Trophoblast cell (in vitro differentiated cells and primary cell): ENCODE data around the gene AZI2.

Experiments used
- DNase-seq, 2 donors: peaks; one replicate each; pipeline ENCODE4 v3.0.0-alpha.2; 2016
- H2AFZ ChIP-seq: 2 replicates; pipeline ENCODE4 v1.6.1; 2013; ENCODE audit warnings: low read length, moderate library complexity, mild to moderate bottlenecking; ENCODE audit not compliant: insufficient read depth, poor library complexity
- H2AK5ac ChIP-seq: 2 replicates; pipeline ENCODE4 v1.6.1; 2013; ENCODE audit warnings: mild to moderate bottlenecking, low read length
- H2BK120ac ChIP-seq: 2 replicates; pipeline ENCODE4 v1.6.1; 2013; ENCODE audit warnings: low read length, mild to moderate bottlenecking, moderate library complexity; ENCODE audit not compliant: insufficient read depth, poor library complexity
- H2BK12ac ChIP-seq: 2 replicates; pipeline ENCODE4 v1.6.1; 2013; ENCODE audit warnings: mild to moderate bottlenecking, low read length, moderate library complexity
- H2BK5ac ChIP-seq: 2 replicates; pipeline ENCODE4 v1.6.1; 2013; ENCODE audit warnings: low read length, low read depth, moderate library complexity, mild to moderate bottlenecking; ENCODE audit not compliant: poor library complexity
- H3K14ac ChIP-seq: 2 replicates; pipeline ENCODE4 v1.6.1; 2013; ENCODE audit warnings: mild to moderate bottlenecking, low read length
- H3K18ac ChIP-seq: 2 replicates; pipeline ENCODE4 v1.6.1; 2013; ENCODE audit warnings: mild to moderate bottlenecking, low read length
- H3K23ac ChIP-seq: 2 replicates; pipeline ENCODE4 v1.6.1; 2013; ENCODE audit warnings: low read length
- H3K27ac ChIP-seq: 2 replicates; pipeline ENCODE4 v1.5.1; 2013; ENCODE audit warnings: low read depth, mild to moderate bottlenecking, inconsistent platforms, low read length, moderate library complexity
- H3K27me3 ChIP-seq: 2 replicates; pipeline ENCODE4 v1.6.1; 2013; ENCODE audit warnings: inconsistent platforms, mild to moderate bottlenecking, low read length, moderate library complexity; ENCODE audit not compliant: insufficient read depth
- H3K36me3 ChIP-seq, 2 experiments: 1 replicate in 1 of 2; 2 replicates in 1 of 2; pipeline ENCODE4 v1.6.1; 2013; ENCODE audit warnings: low read length in 2 of 2, mild to moderate bottlenecking in 2 of 2, moderate library complexity in 1 of 2; ENCODE audit not compliant: insufficient read depth in 2 of 2, control insufficient read depth in 1 of 2
- H3K4ac ChIP-seq: 2 replicates; pipeline ENCODE4 v1.6.1; 2013; ENCODE audit warnings: low read depth, mild to moderate bottlenecking, low read length, moderate library complexity
- H3K4me1 ChIP-seq, 2 experiments: 1 replicate in 1 of 2; 2 replicates in 1 of 2; pipeline ENCODE4 v1.6.1; 2013; ENCODE audit warnings: low read length in 2 of 2, mild to moderate bottlenecking in 2 of 2, moderate library complexity in 1 of 2; ENCODE audit not compliant: insufficient read depth in 2 of 2, control insufficient read depth in 1 of 2
- H3K4me2 ChIP-seq: 2 replicates; pipeline ENCODE4 v1.6.1; 2013; ENCODE audit warnings: inconsistent platforms, mild to moderate bottlenecking, low read length, moderate library complexity
- H3K4me3 ChIP-seq: 2 replicates; pipeline ENCODE4 v1.5.1; 2013; ENCODE audit warnings: mild to moderate bottlenecking, low read depth, low read length, inconsistent platforms
- H3K79me1 ChIP-seq: one replicate; pipeline ENCODE4 v1.6.1; 2013; ENCODE audit warnings: low read length
- H3K79me2 ChIP-seq: 2 replicates; pipeline ENCODE4 v1.6.1; 2013; ENCODE audit warnings: low read length, mild to moderate bottlenecking; ENCODE audit not compliant: control insufficient read depth, insufficient read depth, poor library complexity
- H3K9ac ChIP-seq: 2 replicates; pipeline ENCODE4 v1.6.1; 2013; ENCODE audit warnings: mild to moderate bottlenecking, low read length
- H3K9me3 ChIP-seq: 2 replicates; pipeline ENCODE4 v1.6.1; 2013; ENCODE audit warnings: low read depth, mild to moderate bottlenecking, control low read depth, inconsistent platforms, low read length; ENCODE audit not compliant: insufficient read depth
- H4K12ac ChIP-seq: 2 replicates; pipeline ENCODE4 v1.6.1; 2013; ENCODE audit warnings: low read depth, mild to moderate bottlenecking, low read length, moderate library complexity
- H4K8ac ChIP-seq: 2 replicates; pipeline ENCODE4 v1.6.1; 2013; ENCODE audit warnings: low read depth, mild to moderate bottlenecking, low read length, moderate library complexity
- H4K91ac ChIP-seq: one replicate; pipeline ENCODE4 v1.6.1; 2013; ENCODE audit warnings: low read depth, mild to moderate bottlenecking, low read length, moderate library complexity
- WGBS: extraction: QIAGEN DNeasy Blood & Tissue Kit; methylation state at CpG from one replicate; pipeline ENCODE4 v1.1.7; 2013; ENCODE audit warnings: missing lambda C conversion rate; ENCODE audit not compliant: insufficient read length, insufficient coverage; ENCODE audit errors: extremely low coverage; 5-methylcytosine and 5-hydroxymethylcytosine counted together

The AZI2 gene

DNA sequence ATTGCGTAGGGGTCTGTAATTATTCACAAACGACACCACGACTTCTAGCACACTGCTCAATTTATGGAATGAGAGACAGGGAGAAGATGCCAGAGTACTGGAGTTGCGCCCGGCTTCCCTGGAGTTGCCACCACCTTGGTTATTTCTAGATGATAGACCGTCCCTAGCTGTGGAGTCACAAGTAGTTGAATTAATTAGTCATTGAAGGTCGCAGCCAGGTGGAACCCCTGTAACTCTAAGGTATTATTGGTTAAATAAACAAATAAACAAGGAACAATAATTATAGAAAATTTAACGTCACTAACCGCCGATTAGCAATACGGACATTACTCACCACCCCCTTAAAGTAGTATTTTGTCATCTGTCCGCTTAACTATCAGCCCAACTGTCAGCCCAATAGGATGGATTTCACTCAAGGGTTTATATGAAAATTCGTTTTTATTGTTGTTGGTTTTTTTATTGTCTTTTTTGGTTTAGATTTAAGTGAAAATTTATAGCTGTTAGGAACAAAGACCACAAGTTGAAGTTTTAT is 911 bp upstream of the AZI2 start:
- Histone ChIP-seq H3K79me2 (peaks cover 10% of the 10 kb centered on the region), H3K4me3 (peak overlapping the region; percentile 86), H4K12ac (no peak overlapping the region), H3K9ac (peak overlapping the region; percentile 85), H3K4me2 (peak overlapping the region; percentile 72), H2AK5ac (no peak overlapping the region), H4K91ac (no peak overlapping the region), H3K27me3 (no peaks in the 10 kb centered on the region), H3K14ac (no peak overlapping the region), H2BK12ac (no peak overlapping the region), H3K4me1 (no peaks in the 10 kb centered on the region), H3K9me3 (no peaks in the 10 kb centered on the region), H2BK120ac (no peak overlapping the region), H3K79me1 (peaks cover 10% of the 10 kb centered on the region), H2BK5ac (no peak overlapping the region), H4K8ac (no peak overlapping the region), H3K36me3 (no peaks in the 10 kb centered on the region), H2AFZ (peak overlapping the region; percentile 80), H3K18ac (no peak overlapping the region), H3K4ac (no peak overlapping the region), H3K27ac (peak overlapping the region; percentile 95), H3K23ac (no peak overlapping the region)
- WGBS = no CpG with 5 or more reads among the region's 13 CpGs
- DNase-seq = no peak

DNA sequence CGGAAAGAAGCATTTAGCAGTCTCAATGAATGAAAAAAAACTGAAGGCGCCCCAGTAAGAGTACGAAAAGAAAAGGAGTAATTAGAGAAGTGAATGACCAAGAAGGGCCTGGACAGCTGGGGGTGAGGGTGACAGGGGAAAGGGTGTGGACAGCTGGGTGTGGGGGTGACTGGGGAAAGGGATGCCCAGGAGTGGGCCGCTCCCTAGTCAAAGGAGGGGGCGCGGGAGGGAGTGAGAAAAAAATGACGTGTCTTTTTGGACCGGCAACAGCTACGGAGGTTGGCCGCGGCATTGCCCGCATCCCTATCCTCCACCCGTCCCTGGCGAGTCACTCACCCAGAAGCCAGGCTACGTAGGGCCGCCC is 377 bp downstream of the AZI2 start:
- H2AFZ ChIP-seq = peak overlapping the region; percentile 80
- H4K91ac ChIP-seq = peak overlapping the region; percentile 92
- peak overlapping the region; percentile 86 for H3K4me3 ChIP-seq
- no peak overlapping the region for H3K23ac ChIP-seq
- peaks cover 10% of the 10 kb centered on the region for H3K79me1 ChIP-seq
- H2BK120ac ChIP-seq = peak overlapping the region; percentile 93
- peak overlapping the region; percentile 59 for H3K4ac ChIP-seq
- H3K14ac ChIP-seq = peak overlapping the region; percentile 91
- H2BK5ac ChIP-seq = peak overlapping the region; percentile 94
- H4K8ac ChIP-seq = peak overlapping the region; percentile 97
- no peaks in the 10 kb centered on the region for H3K36me3 ChIP-seq
- peak overlapping the region; percentile 88 for H3K4me2 ChIP-seq
- H4K12ac ChIP-seq = peak overlapping the region; percentile 99
- peaks cover 10% of the 10 kb centered on the region for H3K79me2 ChIP-seq
- H3K9me3 ChIP-seq = no peaks in the 10 kb centered on the region
- no CpG with 5 or more reads among the region's 16 CpGs for whole genome bisulfite sequencing
- no peak for DNase-seq
- no peak overlapping the region for H2BK12ac ChIP-seq
- peak overlapping the region; percentile 95 for H3K27ac ChIP-seq
- H3K4me1 ChIP-seq = no peaks in the 10 kb centered on the region
- H2AK5ac ChIP-seq = no peak overlapping the region
- H3K18ac ChIP-seq = peak overlapping the region; percentile 89
- peak overlapping the region; percentile 82 for H3K9ac ChIP-seq
- H3K27me3 ChIP-seq = no peaks in the 10 kb centered on the region

DNA sequence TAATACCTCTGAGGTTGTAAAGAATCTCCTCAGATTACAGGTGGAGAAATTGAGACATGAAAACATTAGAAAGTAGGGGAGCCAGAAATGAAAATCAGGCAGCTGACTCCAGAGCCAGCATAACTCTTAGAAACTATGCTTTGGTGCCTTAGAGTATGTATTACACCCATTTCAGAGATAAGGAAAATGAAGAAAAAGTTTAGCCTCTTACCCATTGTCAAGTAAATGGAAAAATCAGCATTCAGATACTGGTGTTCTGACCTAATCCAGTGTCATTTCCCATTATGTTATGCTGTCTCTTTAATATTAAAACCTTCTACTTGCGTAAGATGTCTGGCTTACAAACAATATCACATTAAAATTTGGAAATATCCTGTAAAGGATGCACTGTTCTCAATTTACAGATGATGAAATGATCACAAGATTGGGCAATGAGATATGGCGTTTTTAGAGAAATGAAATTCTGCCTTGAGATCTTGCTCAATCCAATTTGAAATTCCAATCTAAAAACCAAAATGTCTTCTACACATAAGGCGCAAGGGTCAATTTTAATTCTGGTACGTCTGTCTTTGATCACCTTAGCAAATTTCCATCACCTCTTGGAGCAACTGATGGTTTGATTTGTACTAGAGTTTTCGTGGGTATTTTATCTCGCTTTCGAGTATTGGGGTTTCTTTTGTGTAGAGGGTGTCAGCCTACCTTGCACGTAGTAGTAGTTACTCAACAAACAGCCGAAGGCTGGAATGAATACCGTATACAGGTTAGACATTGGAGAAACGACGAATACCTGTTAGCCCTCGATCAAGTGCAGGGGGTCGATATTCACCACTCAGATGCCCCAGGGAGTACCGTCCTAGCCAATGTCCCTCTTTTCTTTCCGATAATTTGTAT is 1.0 kb downstream of the AZI2 start:
- peak overlapping the region; percentile 86 for H3K4me3 ChIP-seq
- peak overlapping the region; percentile 80 for H2AFZ ChIP-seq
- no peaks in the 10 kb centered on the region for H3K36me3 ChIP-seq
- H2AK5ac ChIP-seq = no peak overlapping the region
- DNase-seq = peak; percentile 11 to 67
- H3K9me3 ChIP-seq = no peaks in the 10 kb centered on the region
- peaks cover 10% of the 10 kb centered on the region for H3K79me1 ChIP-seq
- peaks cover 10% of the 10 kb centered on the region for H3K79me2 ChIP-seq
- no peak overlapping the region for H3K14ac ChIP-seq
- H3K9ac ChIP-seq = peak overlapping the region; percentile 67
- H3K4me2 ChIP-seq = peak overlapping the region; percentile 88
- H3K4me1 ChIP-seq = no peaks in the 10 kb centered on the region
- no peak overlapping the region for H3K18ac ChIP-seq
- H3K27ac ChIP-seq = peak overlapping the region; percentile 95
- peak overlapping the region; percentile 97 for H4K8ac ChIP-seq
- no peak overlapping the region for H3K23ac ChIP-seq
- H2BK120ac ChIP-seq = no peak overlapping the region
- H3K27me3 ChIP-seq = no peaks in the 10 kb centered on the region
- H3K4ac ChIP-seq = peak overlapping the region; percentile 59
- H4K91ac ChIP-seq = peak overlapping the region; percentile 92
- no peak overlapping the region for H4K12ac ChIP-seq
- WGBS = no CpG with 5 or more reads among the region's 16 CpGs
- no peak overlapping the region for H2BK12ac ChIP-seq
- H2BK5ac ChIP-seq = no peak overlapping the region

DNA sequence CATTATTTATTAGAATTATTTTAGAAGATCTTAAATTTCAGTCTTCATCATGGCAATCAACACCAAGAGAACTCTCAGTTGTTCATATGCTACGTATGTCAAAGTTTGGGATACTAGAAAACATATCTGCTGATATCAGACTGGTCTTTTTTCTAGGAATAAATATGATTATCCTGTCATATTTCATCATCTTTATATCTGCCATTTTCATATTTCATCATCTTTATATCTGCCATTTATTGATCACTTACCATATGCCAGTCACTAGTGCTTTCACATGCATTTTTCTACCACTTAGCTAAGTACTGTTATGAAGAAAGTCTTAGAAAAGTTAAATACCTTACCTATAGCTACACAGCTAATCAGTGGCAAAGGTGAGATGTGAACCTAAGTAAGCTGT is 2.9 kb downstream of the AZI2 start:
- no peak overlapping the region for H2BK5ac ChIP-seq
- H3K18ac ChIP-seq = no peak overlapping the region
- DNase-seq = no peak
- H2AFZ ChIP-seq = no peak overlapping the region
- no CpG with 5 or more reads among the region's 1 CpG for WGBS
- H4K12ac ChIP-seq = no peak overlapping the region
- no peak overlapping the region for H3K9ac ChIP-seq
- H3K36me3 ChIP-seq = no peaks in the 10 kb centered on the region
- H3K79me2 ChIP-seq = peaks cover 10% of the 10 kb centered on the region
- no peak overlapping the region for H3K4me3 ChIP-seq
- peaks cover 10% of the 10 kb centered on the region for H3K79me1 ChIP-seq
- H3K14ac ChIP-seq = no peak overlapping the region
- no peak overlapping the region for H3K4me2 ChIP-seq
- H2BK120ac ChIP-seq = no peak overlapping the region
- no peak overlapping the region for H3K23ac ChIP-seq
- H3K4ac ChIP-seq = no peak overlapping the region
- no peak overlapping the region for H4K8ac ChIP-seq
- no peaks in the 10 kb centered on the region for H3K27me3 ChIP-seq
- no peaks in the 10 kb centered on the region for H3K9me3 ChIP-seq
- no peak overlapping the region for H3K27ac ChIP-seq
- no peak overlapping the region for H2AK5ac ChIP-seq
- no peak overlapping the region for H4K91ac ChIP-seq
- H3K4me1 ChIP-seq = no peaks in the 10 kb centered on the region
- H2BK12ac ChIP-seq = no peak overlapping the region
